Measurements from ENCODE around the gene CYB5R4. TPM values are rescaled to one million over a fixed set of nuclear protein-coding genes. Genes with fewer than 3 reads are reported as not detected.

Gene CYB5R4
- total RNA-seq, 1 experiment from 2014 or later, result 12.5 TPM

GRCh38 chr6:83966539-83966938 is 107.0 kb downstream of the CYB5R4 start:
- no peak overlapping the region for H3K4me3 Mint-ChIP-seq
- peaks cover 19% of the 10 kb centered on the region for H3K4me1 Mint-ChIP-seq
- POLR2A ChIA-PET, result no interaction called here
- no peak for ATAC-seq
- H3K27me3 Mint-ChIP-seq (ENCODE audit: low read depth), result no peaks in the 10 kb centered on the region; the same call in 1 of the 2 replicates
- TF ChIP-seq ZMAT4 (CRISPR knock-in tag; IDR thresholded peaks at IDR 0.05) (no peak), AR (CRISPR knock-in tag; IDR thresholded peaks at IDR 0.05) (no peak), NFE2L1 (CRISPR knock-in tag; IDR thresholded peaks at IDR 0.05) (no peak), JAZF1 (CRISPR knock-in tag; IDR thresholded peaks at IDR 0.05) (no peak), RORB (CRISPR knock-in tag; IDR thresholded peaks at IDR 0.05) (no peak), ELF4 (CRISPR knock-in tag; IDR thresholded peaks at IDR 0.05; ENCODE audit: low read depth) (no peak), TP53 (CRISPR knock-in tag; IDR thresholded peaks at IDR 0.05) (no peak), GABPB1 (CRISPR knock-in tag; IDR thresholded peaks at IDR 0.05) (no peak), ATF1 (CRISPR knock-in tag; IDR thresholded peaks at IDR 0.05) (no peak), MAX (CRISPR knock-in tag; IDR thresholded peaks at IDR 0.05) (no peak), ATF6 (CRISPR knock-in tag; IDR thresholded peaks at IDR 0.05) (no peak), ZNF671 (CRISPR knock-in tag; IDR thresholded peaks at IDR 0.05) (no peak), ZNF416 (CRISPR knock-in tag; IDR thresholded peaks at IDR 0.05) (no peak), MLX (CRISPR knock-in tag; IDR thresholded peaks at IDR 0.05) (no peak), FOXK1 (CRISPR knock-in tag; IDR thresholded peaks at IDR 0.05) (no peak), RELA (CRISPR knock-in tag; IDR thresholded peaks at IDR 0.05; ENCODE audit: borderline replicate concordance) (no peak), NR2C2 (CRISPR knock-in tag; IDR thresholded peaks at IDR 0.05) (no peak), ZSCAN18 (CRISPR knock-in tag; IDR thresholded peaks at IDR 0.05) (no peak)
- peaks cover 76% of the 10 kb centered on the region for H3K36me3 Mint-ChIP-seq
- peaks cover 84% of the 10 kb centered on the region for H3K9me3 Mint-ChIP-seq
- no peak for DNase-seq (ENCODE audit: low spot score)
- no peak overlapping the region for H3K27ac Mint-ChIP-seq
- CTCF ChIA-PET, result no interaction called here

- H3K4me3 Mint-ChIP-seq, result no peak overlapping the region
- ATAC-seq, result no peak
- H3K27ac Mint-ChIP-seq, result no peak overlapping the region
- peaks cover 3% of the 10 kb centered on the region; the same call in 1 of the 2 replicates for H3K27me3 Mint-ChIP-seq (ENCODE audit: low read depth)
- TF ChIP-seq STAT6 (CRISPR knock-in tag; conservative IDR thresholded peaks at IDR 0.05; ENCODE audit: low read depth), result no peak
- no peak for TF ChIP-seq ZNF263 (CRISPR knock-in tag; IDR thresholded peaks at IDR 0.05; ENCODE audit: low read depth)
- TF ChIP-seq TP53 (CRISPR knock-in tag; IDR thresholded peaks at IDR 0.05), result no peak
- no peak for TF ChIP-seq SMAD4 (CRISPR knock-in tag; IDR thresholded peaks at IDR 0.05)
- no peak for TF ChIP-seq GRHL2 (CRISPR knock-in tag; IDR thresholded peaks at IDR 0.05; ENCODE audit: insufficient replicate concordance, severe bottlenecking)
- TF ChIP-seq ZNF396 (CRISPR knock-in tag; IDR thresholded peaks at IDR 0.05; ENCODE audit: borderline replicate concordance), result no peak
- TF ChIP-seq NFE2L1 (CRISPR knock-in tag; IDR thresholded peaks at IDR 0.05), result no peak
- ChIA-PET CTCF (no interaction called here), POLR2A (no interaction called here)
- peaks cover 76% of the 10 kb centered on the region for H3K9me3 Mint-ChIP-seq
- no peak for DNase-seq (ENCODE audit: low spot score)
- peaks cover 73% of the 10 kb centered on the region for H3K36me3 Mint-ChIP-seq
- peaks cover 24% of the 10 kb centered on the region for H3K4me1 Mint-ChIP-seq
These were observed 111.1 kb downstream of the CYB5R4 start for GRCh38 chr6:83970582-83970981.
